Measurements from ENCODE around the gene PRKAR1B.

PRKAR1B gene

GRCh38 chr7:727104-727805 is at the start of gene PRKAR1B:
Gene PRKAR1B (minus strand): TSS chr7:727281. CDS start chr7:711505, 15,776 bp downstream.
- Histone ChIP-seq H3K9ac (ENCODE audit: low read length) (peak within 1 kb of the TSS; percentile 85), H3K4me1 (ENCODE audit: control insufficient read depth, insufficient read depth, low read length) (peaks cover 13% of the 10 kb centered on the region), H3K27ac (ENCODE audit: low read depth, low read length) (peak within 1 kb of the TSS; percentile 74; the same call in 1 of the 2 replicates), H3K27me3 (ENCODE audit: control insufficient read depth, insufficient read depth, low read length) (no peaks in the 10 kb centered on the region), H3K4me3 (ENCODE audit: low read depth, low read length) (peak within 1 kb of the TSS; percentile 67), H3K9me3 (ENCODE audit: control insufficient read depth, insufficient read depth, low read depth, low read length) (peaks cover 30% of the 10 kb centered on the region), H3K36me3 (ENCODE audit: control insufficient read depth, insufficient read depth, low read length) (peaks cover 53% of the 10 kb centered on the region)

- Histone ChIP-seq H3K9ac (ENCODE audit: low read length) (no peak overlapping the region), H3K4me3 (ENCODE audit: low read depth, low read length) (no peak overlapping the region), H3K27ac (ENCODE audit: low read depth, low read length) (no peak overlapping the region), H3K9me3 (ENCODE audit: control insufficient read depth, insufficient read depth, low read depth, low read length) (no peaks in the 10 kb centered on the region), H3K4me1 (ENCODE audit: control insufficient read depth, insufficient read depth, low read length) (no peaks in the 10 kb centered on the region), H3K36me3 (ENCODE audit: control insufficient read depth, insufficient read depth, low read length) (peaks cover 79% of the 10 kb centered on the region), H3K27me3 (ENCODE audit: control insufficient read depth, insufficient read depth, low read length) (no peaks in the 10 kb centered on the region)
Measured at GRCh38 chr7:776381-776780, 49.3 kb upstream of the PRKAR1B start.

GRCh38 chr7:774161-775109 is 47.4 kb upstream of the PRKAR1B start:
- Histone ChIP-seq H3K9me3 (ENCODE audit: control insufficient read depth, insufficient read depth, low read depth, low read length) (no peaks in the 10 kb centered on the region), H3K9ac (ENCODE audit: low read length) (no peak overlapping the region), H3K4me3 (ENCODE audit: low read depth, low read length) (no peak overlapping the region), H3K27me3 (ENCODE audit: control insufficient read depth, insufficient read depth, low read length) (no peaks in the 10 kb centered on the region), H3K36me3 (ENCODE audit: control insufficient read depth, insufficient read depth, low read length) (peaks cover 69% of the 10 kb centered on the region), H3K27ac (ENCODE audit: low read depth, low read length) (no peak overlapping the region), H3K4me1 (ENCODE audit: control insufficient read depth, insufficient read depth, low read length) (no peaks in the 10 kb centered on the region)

- Histone ChIP-seq H3K4me3 (ENCODE audit: low read depth, low read length) (no peak overlapping the region), H3K27ac (ENCODE audit: low read depth, low read length) (no peak overlapping the region), H3K27me3 (ENCODE audit: control insufficient read depth, insufficient read depth, low read length) (no peaks in the 10 kb centered on the region), H3K9ac (ENCODE audit: low read length) (no peak overlapping the region), H3K4me1 (ENCODE audit: control insufficient read depth, insufficient read depth, low read length) (no peaks in the 10 kb centered on the region), H3K36me3 (ENCODE audit: control insufficient read depth, insufficient read depth, low read length) (peaks cover 63% of the 10 kb centered on the region), H3K9me3 (ENCODE audit: control insufficient read depth, insufficient read depth, low read depth, low read length) (no peaks in the 10 kb centered on the region)
Measured at GRCh38 chr7:773622-773915, 46.5 kb upstream of the PRKAR1B start.

GRCh38 chr7:772861-773621 is 46.0 kb upstream of the PRKAR1B start:
- Histone ChIP-seq H3K27ac (ENCODE audit: low read depth, low read length) (no peak overlapping the region), H3K4me3 (ENCODE audit: low read depth, low read length) (no peak overlapping the region), H3K9ac (ENCODE audit: low read length) (no peak overlapping the region), H3K9me3 (ENCODE audit: control insufficient read depth, insufficient read depth, low read depth, low read length) (no peaks in the 10 kb centered on the region), H3K4me1 (ENCODE audit: control insufficient read depth, insufficient read depth, low read length) (no peaks in the 10 kb centered on the region), H3K27me3 (ENCODE audit: control insufficient read depth, insufficient read depth, low read length) (no peaks in the 10 kb centered on the region), H3K36me3 (ENCODE audit: control insufficient read depth, insufficient read depth, low read length) (peaks cover 63% of the 10 kb centered on the region)

GRCh38 chr7:772392-772791 is 45.3 kb upstream of the PRKAR1B start:
- peaks cover 63% of the 10 kb centered on the region for H3K36me3 ChIP-seq (ENCODE audit: control insufficient read depth, insufficient read depth, low read length)
- no peak overlapping the region for H3K9ac ChIP-seq (ENCODE audit: low read length)
- H3K4me3 ChIP-seq (ENCODE audit: low read depth, low read length), result no peak overlapping the region

GRCh38 chr7:772005-772294 is 44.9 kb upstream of the PRKAR1B start:
- H3K9me3 ChIP-seq (ENCODE audit: control insufficient read depth, insufficient read depth, low read depth, low read length), result no peaks in the 10 kb centered on the region
- no peaks in the 10 kb centered on the region for H3K27me3 ChIP-seq (ENCODE audit: control insufficient read depth, insufficient read depth, low read length)
- H3K27ac ChIP-seq (ENCODE audit: low read depth, low read length), result no peak overlapping the region
- H3K4me1 ChIP-seq (ENCODE audit: control insufficient read depth, insufficient read depth, low read length), result no peaks in the 10 kb centered on the region
- H3K36me3 ChIP-seq (ENCODE audit: control insufficient read depth, insufficient read depth, low read length), result peaks cover 61% of the 10 kb centered on the region
- no peak overlapping the region for H3K4me3 ChIP-seq (ENCODE audit: low read depth, low read length)
- H3K9ac ChIP-seq (ENCODE audit: low read length), result no peak overlapping the region

More at GRCh38 chr7:772392-772791, 45.3 kb upstream of the PRKAR1B start:
- no peaks in the 10 kb centered on the region for H3K9me3 ChIP-seq (ENCODE audit: control insufficient read depth, insufficient read depth, low read depth, low read length)
- H3K4me1 ChIP-seq (ENCODE audit: control insufficient read depth, insufficient read depth, low read length), result no peaks in the 10 kb centered on the region
- no peak overlapping the region for H3K27ac ChIP-seq (ENCODE audit: low read depth, low read length)
- no peaks in the 10 kb centered on the region for H3K27me3 ChIP-seq (ENCODE audit: control insufficient read depth, insufficient read depth, low read length)

- Histone ChIP-seq H3K36me3 (ENCODE audit: control insufficient read depth, insufficient read depth, low read length) (peaks cover 59% of the 10 kb centered on the region), H3K27ac (ENCODE audit: low read depth, low read length) (no peak overlapping the region), H3K4me1 (ENCODE audit: control insufficient read depth, insufficient read depth, low read length) (no peaks in the 10 kb centered on the region), H3K9me3 (ENCODE audit: control insufficient read depth, insufficient read depth, low read depth, low read length) (no peaks in the 10 kb centered on the region), H3K9ac (ENCODE audit: low read length) (no peak overlapping the region), H3K4me3 (ENCODE audit: low read depth, low read length) (no peak overlapping the region), H3K27me3 (ENCODE audit: control insufficient read depth, insufficient read depth, low read length) (no peaks in the 10 kb centered on the region)
Measured at GRCh38 chr7:771234-772004, 44.3 kb upstream of the PRKAR1B start.

- Histone ChIP-seq H3K27me3 (ENCODE audit: control insufficient read depth, insufficient read depth, low read length) (no peaks in the 10 kb centered on the region), H3K36me3 (ENCODE audit: control insufficient read depth, insufficient read depth, low read length) (peaks cover 59% of the 10 kb centered on the region), H3K4me3 (ENCODE audit: low read depth, low read length) (no peak overlapping the region), H3K27ac (ENCODE audit: low read depth, low read length) (no peak overlapping the region), H3K9me3 (ENCODE audit: control insufficient read depth, insufficient read depth, low read depth, low read length) (no peaks in the 10 kb centered on the region), H3K4me1 (ENCODE audit: control insufficient read depth, insufficient read depth, low read length) (no peaks in the 10 kb centered on the region), H3K9ac (ENCODE audit: low read length) (no peak overlapping the region)
Measured at GRCh38 chr7:770741-771166, 43.7 kb upstream of the PRKAR1B start.

- Histone ChIP-seq H3K27me3 (ENCODE audit: control insufficient read depth, insufficient read depth, low read length) (no peaks in the 10 kb centered on the region), H3K4me3 (ENCODE audit: low read depth, low read length) (no peak overlapping the region), H3K9ac (ENCODE audit: low read length) (no peak overlapping the region), H3K27ac (ENCODE audit: low read depth, low read length) (no peak overlapping the region), H3K36me3 (ENCODE audit: control insufficient read depth, insufficient read depth, low read length) (peaks cover 59% of the 10 kb centered on the region), H3K9me3 (ENCODE audit: control insufficient read depth, insufficient read depth, low read depth, low read length) (no peaks in the 10 kb centered on the region), H3K4me1 (ENCODE audit: control insufficient read depth, insufficient read depth, low read length) (no peaks in the 10 kb centered on the region)
Measured at GRCh38 chr7:770336-770735, 43.3 kb upstream of the PRKAR1B start.

Data from HUES6 (cell line).